CD4-positive, alpha-beta T cell treated with Interleukin-21 for 1 hour (primary cell): ENCODE results near the gene NALCN.
"Not testable (repeated sequence)": the region's sequence is repeated elsewhere in the genome, so short reads cannot be mapped to it uniquely, and the experiment has no call there.

ENCODE experiments used
- DNase-seq: peaks from one replicate; pipeline ENCODE4 v3.0.0-alpha.2; 2020

Gene NALCN

DNA sequence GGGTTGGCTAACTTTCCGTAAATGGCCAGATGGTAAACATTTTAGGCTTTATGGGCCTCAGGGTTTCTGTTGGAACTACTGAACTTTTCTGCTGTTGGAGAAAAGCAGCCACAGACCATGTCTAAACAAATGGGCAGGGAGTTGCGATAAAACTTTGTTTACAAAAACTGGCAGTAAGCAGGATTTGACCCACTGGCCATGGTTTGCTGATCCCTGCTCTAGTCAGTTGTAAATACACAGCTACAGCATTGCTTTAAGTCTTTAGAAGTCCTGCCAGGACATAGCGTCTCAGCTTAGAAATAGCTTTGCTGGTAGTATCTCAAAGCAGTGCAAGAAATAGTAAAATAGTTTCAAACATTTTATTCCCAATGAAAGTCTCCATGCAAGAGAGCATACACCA, 88.4 kb downstream of the NALCN start:
- DNase-seq = no peak

DNA sequence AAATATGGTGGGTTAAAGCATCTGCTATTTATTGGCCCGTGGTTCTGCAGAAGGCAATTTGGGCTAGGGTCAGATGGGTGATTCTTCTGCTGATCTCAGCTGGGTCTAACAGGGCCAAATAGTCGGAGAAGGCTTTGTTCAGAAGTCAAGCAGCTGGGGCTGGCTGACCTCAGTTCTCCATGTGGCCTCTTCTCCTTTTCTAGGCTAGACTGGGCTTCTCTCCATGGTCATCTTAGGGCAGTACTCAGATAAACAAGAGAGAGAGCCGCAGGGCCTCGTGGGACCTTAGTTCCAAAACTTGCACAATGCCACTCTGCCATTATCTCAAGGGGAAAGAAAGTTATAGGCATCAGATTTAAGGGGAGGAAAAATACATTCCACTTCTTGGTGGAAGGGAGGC, 89.6 kb downstream of the NALCN start:
- no peak for DNase-seq

DNA sequence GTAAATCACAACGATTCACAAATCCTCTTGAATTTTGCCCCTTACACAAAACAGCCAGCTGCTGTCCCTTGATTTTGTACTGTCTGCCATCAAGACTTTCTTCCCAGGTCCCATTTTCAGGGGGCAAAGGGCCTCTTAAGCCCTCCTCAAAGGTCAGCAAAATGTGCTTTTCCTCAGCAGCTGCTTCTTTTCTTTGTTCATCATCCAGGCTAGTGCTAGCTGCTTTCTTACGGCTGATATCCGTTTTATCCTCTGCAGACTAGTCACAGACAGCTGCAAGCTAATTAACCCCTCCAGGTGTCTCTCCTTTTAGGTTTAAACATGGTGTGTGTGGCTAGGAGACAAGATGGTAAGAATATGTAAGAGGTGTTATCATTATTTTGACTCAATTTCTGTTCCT, 90.9 kb downstream of the NALCN start:
- DNase-seq = no peak

DNA sequence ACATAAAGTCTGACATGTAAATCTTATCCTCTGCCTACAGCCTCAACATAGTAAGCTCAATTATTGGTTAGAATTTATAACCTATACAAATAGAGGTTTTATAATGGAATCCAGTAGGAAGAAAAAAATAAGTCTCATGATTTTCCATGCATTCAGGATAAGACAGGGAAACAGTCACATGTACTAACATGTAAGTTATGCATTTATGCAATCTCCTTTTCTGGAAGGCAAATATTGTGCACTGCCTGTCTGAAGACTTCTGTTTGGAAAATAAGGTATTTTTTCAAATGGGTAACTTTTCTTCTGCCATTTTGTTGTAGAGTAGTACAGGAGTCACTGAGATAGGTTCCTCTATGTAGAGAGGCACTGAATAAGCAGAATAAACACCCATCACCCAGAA, 92.7 kb downstream of the NALCN start:
- no peak for DNase-seq

- no peak for DNase-seq
Observed at GRCh38 chr13:101317986-101318523, 98.3 kb downstream of the NALCN start.

DNA sequence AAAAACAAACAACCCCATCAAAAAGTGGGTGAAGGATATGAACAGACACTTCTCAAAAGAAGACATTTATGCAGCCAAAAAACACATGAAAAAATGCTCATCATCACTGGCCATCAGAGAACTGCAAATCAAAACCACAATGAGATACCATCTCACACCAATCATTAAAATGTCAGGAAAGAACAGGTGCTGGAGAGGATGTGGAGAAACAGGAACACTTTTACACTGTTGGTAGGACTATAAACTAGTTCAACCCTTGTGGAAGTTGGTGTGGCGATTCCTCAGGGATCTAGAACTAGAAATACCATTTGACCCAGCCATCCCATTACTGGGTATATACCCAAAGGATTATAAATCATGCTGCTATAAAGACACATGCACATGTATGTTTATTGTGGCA, 102.8 kb downstream of the NALCN start:
- not testable (repeated sequence) for DNase-seq

- DNase-seq = no peak
Observed at GRCh38 chr13:101309014-101309619, 107.2 kb downstream of the NALCN start.

GRCh38 chr13:101308247-101309013, 107.9 kb downstream of the NALCN start:
- DNase-seq = no peak

DNA sequence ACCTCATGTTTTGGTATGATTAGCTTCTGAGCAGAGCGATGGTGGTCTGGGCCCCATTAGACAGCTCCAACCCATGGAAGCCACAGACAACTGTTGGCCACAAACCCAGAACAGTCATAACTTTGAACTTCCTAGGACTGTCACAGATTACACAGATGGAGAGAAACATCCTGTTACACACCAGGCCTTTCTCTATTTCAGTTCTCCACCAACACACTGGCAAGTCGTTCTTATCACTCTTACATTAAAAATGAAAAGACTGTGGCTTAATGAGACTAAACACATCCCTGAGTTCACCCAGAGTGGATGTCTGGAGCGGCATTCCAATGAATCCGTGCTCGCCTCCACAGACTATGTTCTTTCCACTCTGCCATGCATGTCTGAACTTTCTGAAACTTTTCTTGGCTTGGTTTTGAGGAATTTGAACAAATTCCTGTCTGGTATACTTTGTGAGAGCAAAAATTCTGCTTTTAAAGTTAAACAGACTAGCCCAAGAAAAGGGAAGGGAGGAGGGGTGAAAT, 109.1 kb downstream of the NALCN start:
- no peak for DNase-seq

GRCh38 chr13:101306773-101307172, 109.5 kb downstream of the NALCN start:
- no peak for DNase-seq

DNA sequence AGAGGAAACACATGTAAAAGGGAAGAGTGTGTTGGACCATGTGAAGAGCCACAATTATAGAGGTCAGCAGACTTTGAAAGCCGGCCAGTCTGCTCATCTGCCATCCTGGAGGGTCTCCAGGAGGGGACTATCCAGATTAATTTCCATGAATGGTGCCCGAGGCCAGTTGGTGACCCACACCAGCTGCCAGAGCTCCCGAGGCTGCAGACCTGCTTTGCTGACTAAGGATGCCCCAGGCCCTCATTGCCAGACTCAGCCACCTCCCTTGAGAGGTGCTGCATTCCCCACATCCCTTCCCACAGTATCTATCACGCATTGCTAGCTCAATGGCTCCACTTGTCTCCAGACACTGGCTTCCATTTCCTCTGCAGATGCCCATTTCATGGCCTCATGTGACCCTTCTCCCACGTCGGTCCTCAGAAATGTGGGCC, 110.3 kb downstream of the NALCN start:
- no peak for DNase-seq

- no peak for DNase-seq
Observed at GRCh38 chr13:101303521-101303920, 112.8 kb downstream of the NALCN start.

- DNase-seq = no peak
Observed at GRCh38 chr13:101301053-101301452, 115.3 kb downstream of the NALCN start.

DNA sequence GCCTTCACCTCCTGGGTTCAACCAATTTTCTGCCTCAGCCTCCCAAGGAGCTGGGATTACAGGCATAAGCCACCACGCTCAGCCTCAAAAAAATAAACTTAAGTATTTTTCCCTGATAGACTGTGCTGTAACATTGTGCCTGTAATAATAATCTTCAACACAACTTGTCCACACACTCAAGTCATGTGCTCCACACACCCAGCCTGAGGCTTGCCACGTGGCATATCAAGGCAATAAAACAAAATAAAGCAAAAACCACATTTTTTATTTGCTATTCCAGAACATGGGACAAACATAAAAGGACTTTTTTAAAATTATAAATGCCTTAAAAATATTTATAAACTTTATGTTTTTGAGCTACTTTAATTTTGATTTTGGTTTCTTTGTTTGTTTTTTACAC, 115.8 kb downstream of the NALCN start:
- DNase-seq = no peak

- DNase-seq = no peak
Observed at GRCh38 chr13:101298517-101298916, 117.8 kb downstream of the NALCN start.

GRCh38 chr13:101297794-101298193, 118.5 kb downstream of the NALCN start:
- DNase-seq = no peak

GRCh38 chr13:101292711-101293110, 123.6 kb downstream of the NALCN start:
- DNase-seq = no peak

DNA sequence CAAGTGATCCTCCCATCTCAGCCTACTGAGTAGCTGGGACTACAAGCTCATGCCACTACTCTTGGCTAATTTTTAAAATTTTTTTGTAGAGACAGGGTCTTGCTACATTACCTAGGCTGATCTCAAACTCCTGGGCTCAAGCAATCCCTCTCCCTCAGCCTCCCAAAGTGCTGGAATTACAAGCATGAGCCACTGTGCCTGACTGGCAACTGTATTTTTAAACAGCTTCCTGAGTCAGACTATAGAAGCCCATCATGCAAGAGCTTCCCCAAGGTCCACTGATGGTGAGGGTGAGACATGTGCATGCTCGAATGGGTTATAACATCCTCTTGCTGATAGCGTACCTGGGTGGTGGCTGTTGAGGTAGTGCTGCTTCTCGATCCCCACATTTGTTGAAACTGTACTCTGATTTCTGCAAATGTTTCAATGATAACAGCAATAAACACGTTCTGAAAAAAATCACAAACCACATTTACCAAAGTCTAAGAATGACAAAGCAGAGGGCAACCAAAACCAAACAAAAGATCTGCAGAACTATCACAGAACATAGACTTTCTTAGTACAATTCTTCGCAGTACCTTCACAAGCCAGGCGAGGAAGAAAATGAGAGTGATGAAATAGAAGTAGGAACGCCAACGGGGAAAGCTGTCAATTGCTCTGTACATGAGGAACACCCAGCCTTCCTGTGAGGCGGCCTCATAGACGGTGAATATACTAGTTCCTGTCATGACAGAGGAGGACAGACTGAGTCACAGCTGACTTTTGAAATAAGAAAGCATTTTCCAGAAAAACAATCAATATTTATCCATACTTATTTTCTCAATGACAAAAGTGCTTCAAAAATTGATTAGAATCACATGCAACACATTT, 124.4 kb downstream of the NALCN start:
- no peak for DNase-seq

DNA sequence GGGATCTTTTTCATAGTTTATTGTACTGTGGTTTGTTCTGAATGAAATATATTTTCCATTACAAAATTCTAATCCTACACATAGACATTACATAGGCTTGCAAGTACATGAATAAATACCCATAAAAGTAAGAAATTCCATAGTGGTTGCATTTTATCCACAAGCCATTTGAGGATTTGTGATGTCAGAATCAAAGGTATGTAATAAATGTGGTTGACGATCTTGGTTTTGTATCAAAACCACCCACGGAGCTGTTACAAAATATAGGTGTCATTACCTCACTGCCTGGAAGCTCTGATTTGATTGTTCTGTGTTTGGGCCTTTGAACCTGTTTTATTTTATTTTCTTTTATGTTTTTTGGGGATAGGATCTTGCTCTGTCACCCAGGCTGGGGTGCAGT, 125.1 kb downstream of the NALCN start:
- no peak for DNase-seq

- peak; percentile 3 for DNase-seq
Observed at GRCh38 chr13:101289764-101290163, 126.5 kb downstream of the NALCN start.

GRCh38 chr13:101283782-101284181, 132.5 kb downstream of the NALCN start:
- no peak for DNase-seq

GRCh38 chr13:101272886-101273285, 143.4 kb downstream of the NALCN start:
- DNase-seq = no peak

DNA sequence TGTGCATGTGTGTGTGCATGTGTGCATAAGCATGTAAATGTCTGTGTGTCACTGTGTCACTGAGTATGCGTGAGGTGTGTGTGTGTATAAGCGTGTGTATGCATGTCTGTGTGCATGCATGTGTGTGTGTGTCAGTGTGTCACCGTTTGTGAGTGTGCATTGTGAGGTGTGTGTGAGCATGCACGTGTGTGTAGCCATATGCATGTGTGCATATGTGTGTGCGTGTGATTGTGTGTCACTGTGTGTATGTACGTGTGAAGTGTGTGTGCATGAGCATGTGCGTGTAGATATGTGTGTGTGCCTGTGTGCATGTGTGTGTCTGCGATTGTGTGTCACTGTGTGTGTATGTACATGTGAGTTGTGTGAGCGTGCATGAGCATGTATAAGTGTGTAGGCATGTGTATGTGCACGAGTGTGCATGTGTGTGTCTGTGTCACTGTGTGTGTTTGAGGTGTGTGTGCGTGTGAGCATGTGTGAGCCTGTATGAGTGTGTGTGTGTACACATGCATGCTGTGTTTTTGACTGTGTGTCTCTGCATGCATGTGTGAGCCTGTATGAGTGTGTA, 144.5 kb downstream of the NALCN start:
- no peak for DNase-seq
